Measurements from ENCODE around the gene KCNIP1.

GRCh38 chr5:170484459-170484831 lies 19.4 kb upstream of the KCNIP1 start:
- no peak for TF ChIP-seq EZH2 (IDR thresholded peaks at IDR 0.05)
- no peak for TF ChIP-seq POLR2AphosphoS5 (IDR thresholded peaks at IDR 0.05; ENCODE audit: borderline replicate concordance, low read depth, low read length)
- TF ChIP-seq FOXP2 (optimal IDR thresholded peaks at IDR 0.05; ENCODE audit: control extremely low read depth, extremely low read length, insufficient read depth) = no peak
